SU-DHL-6 (cell line): ENCODE results near the gene TMTC1.

Experiments
- H2AFZ ChIP-seq: fragments of 200-600 bp; sonication (generic); 2 replicates; pipeline ENCODE4 v1.6.1; 2014; ENCODE audit warnings: low read depth, mild to moderate bottlenecking, moderate library complexity, mixed read lengths, antibody characterized with exemption, low read length; ENCODE audit not compliant: severe bottlenecking
- H3F3A ChIP-seq: fragments of 200-600 bp; shearing (Covaris generic); 2 replicates; pipeline ENCODE4 v1.6.0; 2016; ENCODE audit warnings: antibody characterized with exemption, mild to moderate bottlenecking; ENCODE audit not compliant: insufficient read depth
- H3K27ac ChIP-seq: fragments of 200-600 bp; sonication (generic); 2 replicates; pipeline ENCODE4 v1.5.1; 2016; ENCODE audit warnings: low read depth, mild to moderate bottlenecking, low read length, moderate library complexity, mixed read lengths
- H3K27me3 ChIP-seq: fragments of 200-600 bp; sonication (generic), shearing (Covaris generic); 2 replicates; pipeline ENCODE4 v1.6.0; 2014; ENCODE audit warnings: mild to moderate bottlenecking, low read length
- H3K36me3 ChIP-seq: fragments of 200-600 bp; sonication (generic); 2 replicates; pipeline ENCODE4 v1.6.1; 2014; ENCODE audit warnings: mild to moderate bottlenecking, low read length, mixed read lengths
- H3K4me2 ChIP-seq: fragments of 300-600, 200-600 bp; shearing (Covaris generic), sonication (generic); 2 replicates; pipeline ENCODE4 v1.6.0; 2014; ENCODE audit warnings: low read length, low read depth, mild to moderate bottlenecking; ENCODE audit not compliant: poor library complexity, severe bottlenecking
- H3K4me3 ChIP-seq: fragments of 200-600 bp; sonication (generic); 2 replicates; pipeline ENCODE4 v1.5.1; 2014; ENCODE audit warnings: antibody characterized with exemption, low read length, mild to moderate bottlenecking, mixed read lengths; ENCODE audit not compliant: insufficient read depth, poor library complexity, severe bottlenecking
- H3K79me2 ChIP-seq: fragments of 200-600 bp; sonication (generic); 2 replicates; pipeline ENCODE4 v1.6.1; 2014; ENCODE audit warnings: mild to moderate bottlenecking, low read length, moderate library complexity; ENCODE audit not compliant: insufficient read depth
- H3K9ac ChIP-seq: fragments of 200-600 bp; sonication (generic); 2 replicates; pipeline ENCODE4 v1.7.0; 2014; ENCODE audit warnings: mild to moderate bottlenecking, low read length
- H3K9me2 ChIP-seq: fragments of 200-600 bp; sonication (generic); replicated peaks from 2 replicates; pipeline ENCODE4 v1.6.1; 2014; ENCODE audit warnings: low read length; ENCODE audit not compliant: insufficient read depth
- H3K9me3 ChIP-seq: fragments of 200-600 bp; sonication (generic); 2 replicates; pipeline ENCODE4 v1.6.1; 2014; ENCODE audit warnings: low read length, mixed read lengths; ENCODE audit not compliant: insufficient read depth
- H4K20me1 ChIP-seq: fragments of 200-600 bp; sonication (generic); 2 replicates; pipeline ENCODE4 v1.6.1; 2014; ENCODE audit warnings: low read depth, mild to moderate bottlenecking, antibody characterized with exemption, low read length, moderate library complexity, mixed read lengths
- EZH2phosphoT487 ChIP-seq: fragments of 200-600 bp; sonication (generic), shearing (Covaris generic); conservative IDR thresholded peaks from 2 replicates; pipeline ENCODE4 v1.6.1; 2018; ENCODE audit warnings: mild to moderate bottlenecking, antibody characterized with exemption, low read length, moderate library complexity, mixed read lengths
- TF ChIP-seq, protein P1 (sequence below): fragments of 200-600 bp; sonication (generic); IDR thresholded peaks from one replicate; pipeline ENCODE4 v1.5.1; 2017; ENCODE audit warnings: antibody characterized with exemption, mild to moderate bottlenecking, low read length, moderate library complexity; ENCODE audit not compliant: insufficient read depth, poor library complexity, severe bottlenecking

The TMTC1 gene

DNA sequence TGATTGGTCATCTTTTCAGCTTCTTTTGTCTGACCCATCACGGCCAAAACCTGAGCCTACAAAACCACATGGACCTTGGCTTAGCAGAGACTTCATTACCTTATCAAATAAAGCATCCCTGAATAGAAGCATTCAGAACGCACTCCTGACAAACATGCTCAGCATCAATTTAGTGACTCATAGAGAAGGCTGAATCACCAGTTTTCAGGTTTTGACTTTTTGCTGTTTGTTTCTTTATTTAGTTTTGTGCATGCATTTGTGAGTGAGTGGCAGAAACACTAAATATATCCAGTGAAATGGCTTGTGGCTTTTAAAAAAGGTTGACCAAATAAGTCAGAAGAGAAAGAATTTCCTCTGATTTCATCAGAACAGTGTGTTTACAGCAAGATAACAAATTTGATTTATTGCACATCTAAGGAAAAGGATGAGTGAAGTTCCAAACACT is 267.3 kb downstream of the TMTC1 start:
- Histone ChIP-seq H3K27ac (no peak overlapping the region), H3K27me3 (no peaks in the 10 kb centered on the region), H3K36me3 (no peaks in the 10 kb centered on the region), H2AFZ (no peak overlapping the region), H3K4me3 (no peak overlapping the region), H3K9ac (no peak overlapping the region), H3K9me3 (no peaks in the 10 kb centered on the region), H3K9me2 (no peaks in the 10 kb centered on the region), H3K79me2 (no peaks in the 10 kb centered on the region), H4K20me1 (no peaks in the 10 kb centered on the region), H3F3A (no peaks in the 10 kb centered on the region), H3K4me2 (no peak overlapping the region)
- TF ChIP-seq, protein P1, sequence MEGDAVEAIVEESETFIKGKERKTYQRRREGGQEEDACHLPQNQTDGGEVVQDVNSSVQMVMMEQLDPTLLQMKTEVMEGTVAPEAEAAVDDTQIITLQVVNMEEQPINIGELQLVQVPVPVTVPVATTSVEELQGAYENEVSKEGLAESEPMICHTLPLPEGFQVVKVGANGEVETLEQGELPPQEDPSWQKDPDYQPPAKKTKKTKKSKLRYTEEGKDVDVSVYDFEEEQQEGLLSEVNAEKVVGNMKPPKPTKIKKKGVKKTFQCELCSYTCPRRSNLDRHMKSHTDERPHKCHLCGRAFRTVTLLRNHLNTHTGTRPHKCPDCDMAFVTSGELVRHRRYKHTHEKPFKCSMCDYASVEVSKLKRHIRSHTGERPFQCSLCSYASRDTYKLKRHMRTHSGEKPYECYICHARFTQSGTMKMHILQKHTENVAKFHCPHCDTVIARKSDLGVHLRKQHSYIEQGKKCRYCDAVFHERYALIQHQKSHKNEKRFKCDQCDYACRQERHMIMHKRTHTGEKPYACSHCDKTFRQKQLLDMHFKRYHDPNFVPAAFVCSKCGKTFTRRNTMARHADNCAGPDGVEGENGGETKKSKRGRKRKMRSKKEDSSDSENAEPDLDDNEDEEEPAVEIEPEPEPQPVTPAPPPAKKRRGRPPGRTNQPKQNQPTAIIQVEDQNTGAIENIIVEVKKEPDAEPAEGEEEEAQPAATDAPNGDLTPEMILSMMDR, result no peak
- no peak for TF ChIP-seq EZH2phosphoT487

DNA sequence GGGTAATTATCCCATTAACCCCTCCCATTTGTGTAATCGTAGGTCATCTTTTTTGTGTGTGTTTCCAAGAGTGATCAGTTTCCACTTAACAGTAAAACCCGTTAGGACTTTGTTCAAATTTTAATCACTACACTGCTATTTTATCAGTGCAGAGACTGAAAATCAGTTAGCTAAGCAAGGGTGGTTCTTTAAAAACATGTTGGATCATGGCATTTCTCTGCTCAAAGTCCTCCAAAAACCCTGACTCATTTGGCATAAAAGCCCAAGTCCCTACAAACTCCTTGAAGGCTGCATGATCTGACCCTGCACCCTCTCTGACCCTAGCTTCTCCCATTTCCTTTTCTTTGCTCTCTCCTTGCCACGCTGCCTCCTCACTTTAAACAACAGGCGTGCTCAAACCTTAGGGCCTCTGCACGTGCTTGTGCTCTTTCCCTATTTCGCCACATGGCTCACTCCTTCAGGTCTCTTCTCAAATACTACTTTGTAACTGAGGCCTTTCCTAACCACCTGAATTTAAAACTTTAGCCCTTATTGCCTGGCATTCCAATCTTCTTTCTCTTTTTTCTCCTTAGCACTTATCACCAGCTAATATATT is 273.1 kb downstream of the TMTC1 start:
- H3K9me3 ChIP-seq, result no peaks in the 10 kb centered on the region

DNA sequence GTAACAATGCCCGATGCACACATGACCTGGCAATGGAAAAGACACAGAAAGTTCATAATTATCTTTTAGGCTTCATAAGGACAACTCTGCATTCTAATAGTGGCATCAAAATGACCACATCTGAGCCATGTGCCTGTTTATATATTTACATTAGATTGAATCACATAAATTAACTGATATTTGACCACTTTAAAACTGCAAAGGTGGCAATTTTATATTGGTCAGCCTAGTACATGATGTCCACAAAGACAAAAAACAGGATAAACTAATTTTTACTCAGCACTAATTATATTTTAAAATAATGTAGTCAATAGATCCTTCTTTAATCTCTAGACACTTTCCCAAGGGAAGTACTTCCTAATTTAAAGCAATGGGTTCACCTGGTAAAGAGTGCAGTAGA is 274.2 kb downstream of the TMTC1 start:
- H3K4me2 ChIP-seq, result no peak overlapping the region
- H3K79me2 ChIP-seq, result no peaks in the 10 kb centered on the region
- H3K9me3 ChIP-seq, result no peaks in the 10 kb centered on the region
- H3K9ac ChIP-seq, result no peak overlapping the region
- H4K20me1 ChIP-seq, result no peaks in the 10 kb centered on the region
- H3K4me3 ChIP-seq, result no peak overlapping the region
- H3K27me3 ChIP-seq, result no peaks in the 10 kb centered on the region
- H3F3A ChIP-seq, result no peaks in the 10 kb centered on the region
- no peaks in the 10 kb centered on the region for H3K36me3 ChIP-seq
- TF ChIP-seq, protein P1, result no peak
- no peak for TF ChIP-seq EZH2phosphoT487
- no peak overlapping the region for H2AFZ ChIP-seq
- H3K27ac ChIP-seq, result no peak overlapping the region
- H3K9me2 ChIP-seq, result no peaks in the 10 kb centered on the region

More for the DNA sequence above, 273.1 kb downstream of the TMTC1 start:
- no peaks in the 10 kb centered on the region for H4K20me1 ChIP-seq
- H3K27me3 ChIP-seq, result no peaks in the 10 kb centered on the region
- no peak overlapping the region for H3K4me3 ChIP-seq
- no peak for TF ChIP-seq EZH2phosphoT487
- TF ChIP-seq, protein P1, result no peak
- H3F3A ChIP-seq, result no peaks in the 10 kb centered on the region
- no peaks in the 10 kb centered on the region for H3K79me2 ChIP-seq
- H3K9ac ChIP-seq, result no peak overlapping the region
- H2AFZ ChIP-seq, result no peak overlapping the region
- no peak overlapping the region for H3K27ac ChIP-seq
- H3K36me3 ChIP-seq, result no peaks in the 10 kb centered on the region
- H3K9me2 ChIP-seq, result no peaks in the 10 kb centered on the region
- H3K4me2 ChIP-seq, result no peak overlapping the region
